Mucosa of rectum (tissue), 2 donors: Measurements from ENCODE around the gene MRC2.

Experiments used
- H3K27ac ChIP-seq, 2 donors: one replicate each; pipeline ENCODE4 v1.7.0; 2013; ENCODE audit warnings: inconsistent platforms in 2 of 2, low read depth in 2 of 2, low read length in 2 of 2
- H3K27me3 ChIP-seq, 2 donors: one replicate each; pipeline ENCODE4 v1.7.0; 2013; ENCODE audit warnings: low read length in 2 of 2; ENCODE audit not compliant: control insufficient read depth in 2 of 2, insufficient read depth in 2 of 2
- H3K36me3 ChIP-seq, 2 donors: one replicate each; pipeline ENCODE4 v1.7.0; 2013; ENCODE audit warnings: low read length in 2 of 2; ENCODE audit not compliant: control insufficient read depth in 2 of 2, insufficient read depth in 2 of 2
- H3K4me1 ChIP-seq, 2 donors: one replicate each; pipeline ENCODE4 v1.7.0; 2013; ENCODE audit warnings: low read length in 2 of 2, mild to moderate bottlenecking in 1 of 2; ENCODE audit not compliant: control insufficient read depth in 2 of 2, insufficient read depth in 2 of 2
- H3K4me3 ChIP-seq, 2 donors: one replicate each; pipeline ENCODE4 v1.7.0; 2013; ENCODE audit warnings: low read length in 2 of 2
- H3K9ac ChIP-seq, 2 donors: one replicate each; pipeline ENCODE4 v1.7.0; 2013; ENCODE audit warnings: low read length in 2 of 2, low read depth in 1 of 2, mild to moderate bottlenecking in 1 of 2
- H3K9me3 ChIP-seq, 2 donors: one replicate each; pipeline ENCODE4 v1.7.0; 2013; ENCODE audit warnings: low read length in 2 of 2; ENCODE audit not compliant: control insufficient read depth in 2 of 2
- donor health status: healthy.
- donor health status: Normal muscosa, but diverticular disease.

MRC2 gene

DNA sequence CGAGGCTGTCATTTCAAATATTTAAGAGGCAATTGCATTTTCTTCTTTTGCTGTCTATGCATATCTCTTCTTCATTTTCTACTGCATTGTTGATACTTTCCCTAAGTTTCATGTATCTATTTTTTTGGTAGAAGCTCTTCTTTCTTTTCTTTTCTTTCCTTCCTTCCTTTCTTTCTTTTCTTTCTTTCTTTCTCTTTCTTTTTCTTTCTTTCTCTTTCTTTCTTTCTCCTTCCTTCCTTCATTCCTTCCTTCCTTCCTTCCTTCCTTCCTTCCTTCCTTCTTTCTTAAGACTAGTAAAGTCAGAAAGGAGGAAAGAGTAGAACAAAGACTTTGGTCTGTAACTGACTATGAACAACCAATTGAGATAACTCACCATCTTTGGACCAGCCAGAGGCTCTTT, 33.9 kb downstream of the MRC2 start:
- Histone ChIP-seq H3K27me3 (no peaks in the 10 kb centered on the region), H3K27ac (no peak overlapping the region), H3K36me3 (no peaks in the 10 kb centered on the region), H3K9ac (no peak overlapping the region), H3K4me3 (no peak overlapping the region), H3K9me3 (no peaks in the 10 kb centered on the region), H3K4me1 (no peaks in the 10 kb centered on the region)

DNA sequence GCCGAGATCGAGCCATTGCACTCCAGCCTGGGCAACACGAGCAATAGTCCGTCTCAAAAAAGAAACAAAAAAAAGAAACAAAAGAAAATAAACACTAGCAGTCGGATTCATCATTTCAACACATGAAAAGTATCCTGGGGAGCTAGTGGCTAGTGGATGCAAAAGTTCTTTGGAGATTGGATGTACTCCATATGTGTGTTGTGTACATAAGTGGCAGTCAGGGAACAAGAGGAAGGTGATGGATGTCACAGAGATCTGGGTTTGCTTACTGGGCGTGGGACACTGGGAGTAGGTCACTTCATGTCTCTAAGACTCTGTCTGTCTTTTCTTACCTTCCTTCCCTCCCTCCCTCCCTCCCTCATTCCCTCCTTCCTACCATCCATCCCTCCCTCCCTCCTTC, 35.4 kb downstream of the MRC2 start:
- H3K27ac ChIP-seq, result no peak overlapping the region

DNA sequence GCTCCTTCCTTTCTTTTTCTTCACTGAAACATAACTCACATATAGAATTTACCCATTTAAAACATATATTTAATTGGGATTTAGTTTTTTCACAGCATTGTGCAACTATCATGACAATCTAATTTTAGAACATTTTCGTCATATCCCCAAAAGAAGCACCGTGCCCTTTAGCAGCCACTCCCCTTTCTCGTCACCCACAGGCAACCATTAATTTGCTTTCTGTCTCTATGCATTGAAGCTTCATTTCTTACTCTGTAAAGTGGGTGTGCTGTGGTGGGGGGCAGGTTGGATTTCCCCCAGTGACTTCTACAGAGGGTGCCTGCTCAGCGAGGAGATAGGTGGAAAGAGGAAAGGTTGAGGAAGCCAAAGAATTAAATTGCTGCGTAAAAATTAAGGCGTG, 35.8 kb downstream of the MRC2 start:
- H3K9ac ChIP-seq, result no peak overlapping the region
- no peaks in the 10 kb centered on the region for H3K9me3 ChIP-seq
- no peaks in the 10 kb centered on the region for H3K27me3 ChIP-seq
- no peaks in the 10 kb centered on the region for H3K36me3 ChIP-seq
- no peak overlapping the region for H3K27ac ChIP-seq
- H3K4me3 ChIP-seq, result no peak overlapping the region
- no peaks in the 10 kb centered on the region for H3K4me1 ChIP-seq

More for the DNA sequence above, 35.4 kb downstream of the MRC2 start:
- H3K27me3 ChIP-seq, result no peaks in the 10 kb centered on the region
- no peak overlapping the region for H3K9ac ChIP-seq
- H3K4me1 ChIP-seq, result no peaks in the 10 kb centered on the region
- H3K4me3 ChIP-seq, result no peak overlapping the region
- H3K36me3 ChIP-seq, result no peaks in the 10 kb centered on the region
- H3K9me3 ChIP-seq, result no peaks in the 10 kb centered on the region

DNA sequence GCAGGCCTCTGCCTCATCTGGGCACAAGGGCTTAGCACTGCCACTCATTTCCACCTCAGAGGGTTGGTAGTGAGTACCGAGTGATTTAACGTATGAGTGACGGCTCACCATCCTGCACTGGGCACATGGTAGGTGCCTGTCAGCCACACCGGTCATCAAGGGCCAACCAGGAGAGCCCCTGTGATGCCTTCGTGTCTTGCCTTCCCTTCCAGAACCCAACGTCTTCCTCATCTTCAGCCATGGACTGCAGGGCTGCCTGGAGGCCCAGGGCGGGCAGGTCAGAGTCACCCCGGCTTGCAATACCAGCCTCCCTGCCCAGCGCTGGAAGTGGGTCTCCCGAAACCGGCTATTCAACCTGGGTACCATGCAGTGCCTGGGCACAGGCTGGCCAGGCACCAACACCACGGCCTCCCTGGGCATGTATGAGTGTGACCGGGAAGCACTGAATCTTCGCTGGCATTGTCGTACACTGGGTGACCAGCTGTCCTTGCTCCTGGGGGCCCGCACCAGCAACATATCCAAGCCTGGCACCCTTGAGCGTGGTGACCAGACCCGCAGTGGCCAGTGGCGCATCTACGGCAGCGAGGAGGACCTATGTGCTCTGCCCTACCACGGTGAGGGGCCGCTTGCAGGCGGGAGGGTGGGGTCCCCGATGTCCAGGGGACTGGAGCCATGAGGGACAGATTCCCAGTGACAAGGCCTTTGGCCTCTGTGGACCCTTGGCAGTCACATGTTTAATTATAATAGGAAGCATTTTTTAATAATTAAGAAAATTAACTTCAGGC, 37.1 kb downstream of the MRC2 start:
- Histone ChIP-seq H3K4me3 (no peak overlapping the region), H3K36me3 (no peaks in the 10 kb centered on the region)

DNA sequence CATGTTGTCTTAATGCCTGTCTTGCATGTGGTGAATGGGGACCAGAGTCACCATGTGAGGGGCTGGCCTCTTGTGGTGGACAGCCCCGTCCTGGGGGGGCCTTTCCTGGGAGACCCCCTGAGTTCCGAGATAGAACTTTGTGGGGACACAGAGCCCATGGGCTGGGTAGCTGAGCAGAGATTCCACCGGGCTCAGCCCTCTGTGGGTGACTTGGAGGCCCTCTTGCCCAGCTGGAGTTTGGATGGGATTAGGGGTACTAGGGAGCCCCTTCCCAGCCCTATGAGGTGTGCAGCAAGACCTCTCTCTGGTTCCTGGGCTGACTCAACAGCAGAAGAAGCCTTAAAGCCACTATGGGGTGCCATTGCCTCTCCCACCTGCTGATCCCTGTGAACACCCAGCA, 38.1 kb downstream of the MRC2 start:
- Histone ChIP-seq H3K4me1 (no peaks in the 10 kb centered on the region), H3K9me3 (no peaks in the 10 kb centered on the region), H3K27me3 (no peaks in the 10 kb centered on the region), H3K27ac (no peak overlapping the region), H3K36me3 (no peaks in the 10 kb centered on the region), H3K4me3 (no peak overlapping the region), H3K9ac (no peak overlapping the region)

More for the DNA sequence above, 37.1 kb downstream of the MRC2 start:
- Histone ChIP-seq H3K9ac (no peak overlapping the region), H3K9me3 (no peaks in the 10 kb centered on the region), H3K27ac (no peak overlapping the region), H3K27me3 (no peaks in the 10 kb centered on the region), H3K4me1 (no peaks in the 10 kb centered on the region)

DNA sequence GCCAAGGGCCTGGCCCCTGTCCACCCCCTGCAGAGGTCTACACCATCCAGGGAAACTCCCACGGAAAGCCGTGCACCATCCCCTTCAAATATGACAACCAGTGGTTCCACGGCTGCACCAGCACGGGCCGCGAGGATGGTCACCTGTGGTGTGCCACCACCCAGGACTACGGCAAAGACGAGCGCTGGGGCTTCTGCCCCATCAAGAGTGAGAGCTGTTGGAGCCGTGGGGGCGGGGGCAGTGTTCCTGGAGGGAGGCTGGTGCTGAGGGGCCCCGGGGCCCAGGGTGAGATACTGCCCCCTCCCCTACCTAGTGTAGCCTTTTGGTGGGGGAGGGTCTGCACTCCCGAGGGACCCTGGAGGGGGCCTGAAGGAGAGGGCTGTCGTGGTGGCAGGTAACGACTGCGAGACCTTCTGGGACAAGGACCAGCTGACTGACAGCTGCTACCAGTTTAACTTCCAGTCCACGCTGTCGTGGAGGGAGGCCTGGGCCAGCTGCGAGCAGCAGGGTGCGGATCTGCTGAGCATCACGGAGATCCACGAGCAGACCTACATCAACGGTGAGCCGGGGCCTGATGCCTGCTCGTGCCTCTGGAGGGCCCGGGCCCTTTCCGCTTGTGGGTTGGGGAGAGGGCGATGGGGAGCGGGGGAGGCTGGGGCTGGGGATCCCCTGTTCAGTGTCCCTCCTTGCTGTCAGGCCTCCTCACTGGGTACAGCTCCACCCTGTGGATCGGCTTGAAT, 38.8 kb downstream of the MRC2 start:
- H3K27ac ChIP-seq, result no peak overlapping the region
- no peaks in the 10 kb centered on the region for H3K9me3 ChIP-seq
- no peaks in the 10 kb centered on the region for H3K27me3 ChIP-seq
- H3K4me1 ChIP-seq, result no peaks in the 10 kb centered on the region
- no peaks in the 10 kb centered on the region for H3K36me3 ChIP-seq
- no peak overlapping the region for H3K4me3 ChIP-seq
- H3K9ac ChIP-seq, result no peak overlapping the region

DNA sequence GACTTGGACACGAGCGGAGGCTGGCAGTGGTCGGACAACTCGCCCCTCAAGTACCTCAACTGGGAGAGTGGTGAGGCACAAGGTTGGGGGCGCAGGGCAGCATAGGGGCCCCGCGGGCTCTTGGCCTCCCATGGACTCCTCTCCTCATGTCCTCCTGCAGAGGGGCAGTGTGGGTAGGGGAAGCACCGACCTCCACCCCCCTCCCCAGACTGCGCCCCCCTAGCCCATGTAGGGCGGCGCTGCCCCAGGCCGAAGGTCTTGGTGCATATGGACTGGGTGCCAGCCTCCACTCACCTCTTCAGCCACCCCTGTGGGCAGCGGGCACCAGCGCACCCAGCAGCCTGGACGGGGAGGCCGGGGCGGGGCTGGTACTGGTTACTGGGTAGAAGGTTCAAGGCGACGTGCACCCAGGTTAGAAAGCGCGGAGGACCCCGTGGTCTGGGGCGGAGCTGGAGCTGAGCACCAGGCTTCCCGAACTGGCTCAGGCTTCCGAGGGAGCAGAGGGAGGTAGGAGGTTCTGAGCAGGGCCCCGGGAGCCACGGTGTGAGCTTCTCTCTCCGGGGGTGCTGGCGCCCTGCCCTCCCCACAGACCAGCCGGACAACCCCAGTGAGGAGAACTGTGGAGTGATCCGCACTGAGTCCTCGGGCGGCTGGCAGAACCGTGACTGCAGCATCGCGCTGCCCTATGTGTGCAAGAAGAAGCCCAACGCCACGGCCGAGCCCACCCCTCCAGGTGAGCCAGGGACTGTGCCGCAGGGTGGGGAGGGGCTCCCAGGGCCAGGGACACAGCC, 39.5 kb downstream of the MRC2 start:
- no peak overlapping the region for H3K4me3 ChIP-seq
- no peaks in the 10 kb centered on the region for H3K36me3 ChIP-seq
- H3K4me1 ChIP-seq, result peaks cover 0 to 4% of the 10 kb centered on the region in 2 donors
- H3K9me3 ChIP-seq, result no peaks in the 10 kb centered on the region
- no peak overlapping the region for H3K27ac ChIP-seq
- H3K27me3 ChIP-seq, result no peaks in the 10 kb centered on the region
- H3K9ac ChIP-seq, result no peak overlapping the region

DNA sequence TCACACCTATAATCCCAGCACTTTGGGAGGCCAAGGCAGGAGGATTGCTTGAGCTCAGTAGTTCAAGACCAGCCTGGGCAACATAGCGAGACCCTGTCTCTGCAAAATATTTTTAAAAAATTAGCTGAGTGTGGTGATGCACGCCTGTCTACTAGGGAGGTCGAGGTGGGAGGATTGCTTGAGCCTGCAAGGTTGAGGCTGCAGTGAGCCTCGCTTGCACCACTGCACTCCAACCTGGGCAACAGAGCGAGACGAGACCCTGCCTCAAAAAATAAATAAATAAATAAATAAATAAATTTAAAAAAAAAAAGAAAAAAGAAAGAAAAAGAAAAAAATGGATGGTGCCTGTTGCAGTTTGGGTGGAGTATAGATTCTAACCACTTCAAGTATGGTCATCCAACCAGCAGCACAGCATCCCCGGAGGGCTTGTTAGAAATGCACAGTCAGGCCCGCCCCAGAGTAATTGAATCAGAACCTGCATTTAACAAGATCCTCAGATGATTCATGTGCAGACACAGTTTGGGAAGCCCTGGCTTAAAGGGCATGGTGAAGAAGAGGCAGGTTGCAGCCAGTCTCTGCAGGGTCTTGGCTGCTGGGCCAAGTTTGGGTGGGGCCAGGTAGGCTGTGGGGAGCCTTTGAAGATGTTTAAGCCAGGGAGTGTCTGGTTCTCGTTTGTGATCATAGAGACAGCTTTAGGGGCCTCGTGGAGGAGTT, 40.8 kb downstream of the MRC2 start:
- H3K36me3 ChIP-seq, result no peaks in the 10 kb centered on the region

DNA sequence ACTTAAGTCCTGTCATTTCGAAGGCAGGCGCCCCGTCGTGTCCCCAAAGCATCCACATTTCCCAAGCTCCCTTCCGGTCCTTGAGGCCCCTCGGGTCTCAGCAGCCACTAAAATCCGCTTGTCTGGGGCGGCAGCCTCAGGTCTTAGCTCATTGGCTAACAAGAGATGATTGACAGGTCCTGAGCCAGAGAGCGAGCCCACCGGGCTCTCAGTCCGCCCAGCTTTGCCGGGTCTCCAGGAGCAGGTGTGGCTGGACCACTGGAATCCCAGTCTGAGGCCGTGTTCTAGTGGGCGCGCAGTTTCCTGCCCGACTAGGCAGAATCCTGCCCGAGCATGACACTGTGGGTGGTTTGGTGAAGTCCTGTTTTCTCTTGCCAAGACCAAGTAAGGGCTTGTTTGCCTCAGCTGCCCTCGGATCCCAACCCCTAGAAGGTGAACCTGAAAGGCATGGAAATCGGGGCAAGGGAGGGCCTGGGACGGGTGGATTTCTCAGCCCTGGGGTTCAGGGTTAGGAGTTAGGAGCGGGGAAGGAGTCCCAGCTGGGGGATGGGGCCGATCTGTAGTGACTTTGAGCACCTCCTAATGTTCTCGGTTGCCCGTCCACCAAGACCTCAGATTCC, 42.8 kb downstream of the MRC2 start:
- Histone ChIP-seq H3K4me1 (peaks cover 0 to 7% of the 10 kb centered on the region in 2 donors), H3K9me3 (no peaks in the 10 kb centered on the region), H3K36me3 (no peaks in the 10 kb centered on the region), H3K27me3 (no peaks in the 10 kb centered on the region), H3K9ac (no peak overlapping the region), H3K27ac (no peak overlapping the region), H3K4me3 (no peak overlapping the region)

More for the DNA sequence above, 40.8 kb downstream of the MRC2 start:
- Histone ChIP-seq H3K9me3 (no peaks in the 10 kb centered on the region), H3K4me3 (no peak overlapping the region), H3K9ac (no peak overlapping the region), H3K27me3 (no peaks in the 10 kb centered on the region), H3K4me1 (peaks cover 0 to 7% of the 10 kb centered on the region in 2 donors), H3K27ac (no peak overlapping the region)
